Sigmoid colon (tissue), 3 donors: ENCODE data around the gene MTA1.

Source experiments
- POLR2A ChIP-seq, 2 donors: fragments of 450-650 bp; IDR thresholded peaks; one replicate each; pipeline ENCODE4 v1.6.1; 2016; ENCODE audit warnings: antibody characterized with exemption in 2 of 2, mild to moderate bottlenecking in 2 of 2, moderate library complexity in 2 of 2
- TF ChIP-seq, protein P1 (sequence below), 4 experiments: fragments of 450-650 bp in 3 of 4; fragments of 200-600 bp in 1 of 4; IDR thresholded peaks; one replicate each; pipeline ENCODE4 v1.5.1; 2016 to 2019; ENCODE audit warnings: antibody characterized with exemption in 4 of 4, mild to moderate bottlenecking in 3 of 4, moderate library complexity in 2 of 4

DNA sequence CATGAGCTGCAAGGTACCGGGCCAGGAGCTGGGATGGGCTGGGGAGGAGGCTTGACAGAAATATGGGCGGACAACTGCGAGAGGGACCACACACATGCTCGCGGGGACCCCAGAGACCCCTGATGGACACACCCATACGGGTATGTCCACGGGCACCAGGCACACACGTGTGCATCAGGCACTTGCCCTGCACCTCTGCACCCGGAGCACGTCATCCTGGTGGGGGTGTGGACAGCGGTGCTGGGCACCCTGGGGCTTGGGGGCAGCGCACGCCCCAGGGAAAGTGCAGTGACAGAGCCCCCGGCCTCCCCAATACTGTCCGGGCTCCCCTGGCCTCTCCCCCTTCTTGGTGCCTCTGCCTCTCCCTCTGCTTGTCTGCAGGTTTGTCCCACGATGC lies 65.4 kb downstream of the MTA1 start:
- TF ChIP-seq, protein P1, sequence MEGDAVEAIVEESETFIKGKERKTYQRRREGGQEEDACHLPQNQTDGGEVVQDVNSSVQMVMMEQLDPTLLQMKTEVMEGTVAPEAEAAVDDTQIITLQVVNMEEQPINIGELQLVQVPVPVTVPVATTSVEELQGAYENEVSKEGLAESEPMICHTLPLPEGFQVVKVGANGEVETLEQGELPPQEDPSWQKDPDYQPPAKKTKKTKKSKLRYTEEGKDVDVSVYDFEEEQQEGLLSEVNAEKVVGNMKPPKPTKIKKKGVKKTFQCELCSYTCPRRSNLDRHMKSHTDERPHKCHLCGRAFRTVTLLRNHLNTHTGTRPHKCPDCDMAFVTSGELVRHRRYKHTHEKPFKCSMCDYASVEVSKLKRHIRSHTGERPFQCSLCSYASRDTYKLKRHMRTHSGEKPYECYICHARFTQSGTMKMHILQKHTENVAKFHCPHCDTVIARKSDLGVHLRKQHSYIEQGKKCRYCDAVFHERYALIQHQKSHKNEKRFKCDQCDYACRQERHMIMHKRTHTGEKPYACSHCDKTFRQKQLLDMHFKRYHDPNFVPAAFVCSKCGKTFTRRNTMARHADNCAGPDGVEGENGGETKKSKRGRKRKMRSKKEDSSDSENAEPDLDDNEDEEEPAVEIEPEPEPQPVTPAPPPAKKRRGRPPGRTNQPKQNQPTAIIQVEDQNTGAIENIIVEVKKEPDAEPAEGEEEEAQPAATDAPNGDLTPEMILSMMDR (IDR thresholded peaks at IDR 0.05) = no peak
- no peak for TF ChIP-seq POLR2A (IDR thresholded peaks at IDR 0.05)
